RWPE2 (cell line): ENCODE data around the gene SAA1.

Experiments
- ATAC-seq: fragments of 200-7000 bp; cut with Tn5 transposase; 3 replicates; pipeline ENCODE4 v1.9.1; 2021; ENCODE audit warnings: low read depth
- DNase-seq: peaks from one replicate; pipeline ENCODE4 v3.0.0-alpha.2; 2020; ENCODE audit warnings: low spot score
- H3K27ac ChIP-seq: fragments of 450-650 bp; 2 replicates; pipeline ENCODE4 v1.5.1; 2017; ENCODE audit warnings: mild to moderate bottlenecking; ENCODE audit not compliant: poor library complexity, severe bottlenecking
- H3K27me3 ChIP-seq: fragments of 250-450 bp; sonication (Bioruptor Pico); 2 replicates; pipeline ENCODE4 v1.5.1; 2021; ENCODE audit warnings: mild to moderate bottlenecking, moderate library complexity; ENCODE audit not compliant: insufficient read depth, poor library complexity, severe bottlenecking
- H3K36me3 ChIP-seq: fragments of 250-450 bp; sonication (Bioruptor Pico); 2 replicates; pipeline ENCODE4 v1.5.1; 2020; ENCODE audit warnings: low read depth, mild to moderate bottlenecking, moderate library complexity
- H3K4me1 ChIP-seq: fragments of 250-450 bp; sonication (Bioruptor Pico); 2 replicates; pipeline ENCODE4 v1.5.1; 2021; ENCODE audit warnings: mild to moderate bottlenecking, moderate library complexity; ENCODE audit not compliant: insufficient read depth, poor library complexity, severe bottlenecking
- H3K4me3 ChIP-seq: fragments of 250-450 bp; sonication (Bioruptor Pico); 2 replicates; pipeline ENCODE4 v1.5.1; 2021; ENCODE audit warnings: mild to moderate bottlenecking, moderate library complexity; ENCODE audit not compliant: severe bottlenecking
- H3K9me3 ChIP-seq: fragments of 250-450 bp; sonication (Bioruptor Pico); 2 replicates; pipeline ENCODE4 v1.5.1; 2021; ENCODE audit warnings: mild to moderate bottlenecking, moderate library complexity; ENCODE audit not compliant: severe bottlenecking
- TF ChIP-seq, protein P1 (sequence below): fragments of 450-650 bp; IDR thresholded peaks from one replicate; pipeline ENCODE4 v1.5.1; 2017; ENCODE audit warnings: mild to moderate bottlenecking, moderate library complexity; ENCODE audit not compliant: poor library complexity, severe bottlenecking

The SAA1 gene

DNA sequence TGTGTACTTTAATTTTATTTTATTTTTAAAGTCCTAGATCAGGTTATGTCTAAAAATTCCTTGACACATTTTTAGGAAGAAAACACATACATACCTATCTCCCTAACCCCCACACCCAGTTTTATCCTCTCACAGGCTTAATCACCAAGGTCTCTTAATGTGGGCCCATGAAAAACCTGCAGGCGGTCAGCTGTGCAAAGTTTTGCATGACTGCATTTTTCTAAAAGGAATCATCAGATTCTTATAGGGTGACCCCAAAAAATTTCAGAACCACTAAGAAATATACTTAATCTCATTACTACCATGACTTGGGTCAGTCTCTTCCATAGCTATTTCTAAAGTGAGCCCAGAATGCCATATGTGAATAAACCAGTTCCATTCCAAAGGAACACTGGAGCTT, 19.8 kb downstream of the SAA1 start:
- DNase-seq = no peak
- Histone ChIP-seq H3K27ac (no peak overlapping the region), H3K4me3 (no peak overlapping the region), H3K4me1 (no peaks in the 10 kb centered on the region), H3K9me3 (no peaks in the 10 kb centered on the region), H3K36me3 (peaks cover 74% of the 10 kb centered on the region), H3K27me3 (no peaks in the 10 kb centered on the region)
- no peak for ATAC-seq
- TF ChIP-seq, protein P1, sequence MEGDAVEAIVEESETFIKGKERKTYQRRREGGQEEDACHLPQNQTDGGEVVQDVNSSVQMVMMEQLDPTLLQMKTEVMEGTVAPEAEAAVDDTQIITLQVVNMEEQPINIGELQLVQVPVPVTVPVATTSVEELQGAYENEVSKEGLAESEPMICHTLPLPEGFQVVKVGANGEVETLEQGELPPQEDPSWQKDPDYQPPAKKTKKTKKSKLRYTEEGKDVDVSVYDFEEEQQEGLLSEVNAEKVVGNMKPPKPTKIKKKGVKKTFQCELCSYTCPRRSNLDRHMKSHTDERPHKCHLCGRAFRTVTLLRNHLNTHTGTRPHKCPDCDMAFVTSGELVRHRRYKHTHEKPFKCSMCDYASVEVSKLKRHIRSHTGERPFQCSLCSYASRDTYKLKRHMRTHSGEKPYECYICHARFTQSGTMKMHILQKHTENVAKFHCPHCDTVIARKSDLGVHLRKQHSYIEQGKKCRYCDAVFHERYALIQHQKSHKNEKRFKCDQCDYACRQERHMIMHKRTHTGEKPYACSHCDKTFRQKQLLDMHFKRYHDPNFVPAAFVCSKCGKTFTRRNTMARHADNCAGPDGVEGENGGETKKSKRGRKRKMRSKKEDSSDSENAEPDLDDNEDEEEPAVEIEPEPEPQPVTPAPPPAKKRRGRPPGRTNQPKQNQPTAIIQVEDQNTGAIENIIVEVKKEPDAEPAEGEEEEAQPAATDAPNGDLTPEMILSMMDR = no peak

DNA sequence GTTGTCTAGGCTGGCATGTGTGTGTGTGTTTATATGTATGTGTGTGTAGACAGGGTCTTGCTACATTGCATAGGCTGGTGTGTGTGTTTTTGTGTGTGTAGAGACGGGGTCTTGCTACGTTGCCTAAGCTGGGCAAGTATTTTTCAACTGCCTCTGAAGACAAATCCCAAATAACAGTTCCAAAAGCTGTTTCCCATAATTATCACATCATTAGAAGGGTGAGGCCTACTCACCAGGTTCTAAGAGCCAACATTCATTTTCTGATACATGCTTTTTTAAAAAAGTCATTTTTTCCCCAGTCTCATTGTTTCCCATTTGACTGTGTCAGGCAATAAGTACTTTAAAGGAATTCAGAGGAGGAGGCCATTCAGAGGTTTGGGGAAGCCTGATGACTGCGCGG, 22.8 kb downstream of the SAA1 start:
- Histone ChIP-seq H3K27me3 (no peaks in the 10 kb centered on the region), H3K4me3 (no peak overlapping the region), H3K9me3 (no peaks in the 10 kb centered on the region), H3K4me1 (no peaks in the 10 kb centered on the region), H3K36me3 (peaks cover 76% of the 10 kb centered on the region), H3K27ac (no peak overlapping the region)
- DNase-seq (no peak), ATAC-seq (no peak)
- TF ChIP-seq, protein P1 = no peak

DNA sequence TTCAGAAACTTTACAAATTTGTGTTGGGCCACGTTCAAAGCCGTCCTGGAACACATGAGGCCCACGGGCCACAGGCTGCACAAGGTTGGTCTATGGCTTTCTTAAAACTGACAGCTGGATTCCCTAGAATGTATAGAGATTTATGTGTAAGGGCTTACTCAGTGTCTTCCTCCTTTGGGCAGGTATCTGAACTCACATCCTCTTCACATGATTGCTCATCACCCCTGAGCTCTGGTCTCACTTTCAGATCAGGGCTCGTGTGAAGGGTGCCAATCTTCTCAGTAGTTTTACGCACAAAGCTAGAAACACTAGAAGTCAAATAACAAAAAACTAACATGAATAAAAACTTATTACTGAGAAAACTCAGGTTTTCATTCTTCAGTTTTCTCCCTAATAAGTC, 28.8 kb downstream of the SAA1 start:
- peaks cover 76% of the 10 kb centered on the region for H3K36me3 ChIP-seq

DNA sequence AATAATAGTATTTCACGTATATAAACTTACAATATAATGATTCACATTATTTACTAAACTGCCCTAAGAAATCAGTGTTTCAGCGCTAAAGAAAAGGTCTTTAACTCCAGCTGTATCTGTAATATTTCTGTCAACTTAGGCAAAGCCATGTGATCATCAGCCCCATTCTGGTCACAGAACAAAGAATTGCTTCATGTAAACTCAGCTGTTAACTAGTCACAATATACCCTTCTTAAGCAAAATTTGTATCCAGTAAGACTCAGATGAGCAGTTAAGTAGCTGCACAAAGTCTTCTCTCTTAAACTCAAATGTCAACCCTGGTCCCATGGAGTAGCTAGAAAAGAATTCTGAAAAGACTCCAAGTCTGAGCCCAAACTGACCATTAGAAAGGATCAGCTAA, 29.3 kb downstream of the SAA1 start:
- no peak overlapping the region for H3K27ac ChIP-seq
- TF ChIP-seq, protein P1 = no peak
- ATAC-seq (no peak), DNase-seq (no peak)
- H3K4me3 ChIP-seq = no peak overlapping the region
- H3K9me3 ChIP-seq = no peaks in the 10 kb centered on the region
- no peaks in the 10 kb centered on the region for H3K4me1 ChIP-seq
- no peaks in the 10 kb centered on the region for H3K27me3 ChIP-seq
- peaks cover 76% of the 10 kb centered on the region for H3K36me3 ChIP-seq

More for the DNA sequence above, 28.8 kb downstream of the SAA1 start:
- H3K27me3 ChIP-seq = no peaks in the 10 kb centered on the region
- no peaks in the 10 kb centered on the region for H3K4me1 ChIP-seq
- H3K4me3 ChIP-seq = no peak overlapping the region
- DNase-seq (no peak), ATAC-seq (no peak)
- H3K27ac ChIP-seq = no peak overlapping the region
- H3K9me3 ChIP-seq = no peaks in the 10 kb centered on the region
- TF ChIP-seq, protein P1 = no peak

DNA sequence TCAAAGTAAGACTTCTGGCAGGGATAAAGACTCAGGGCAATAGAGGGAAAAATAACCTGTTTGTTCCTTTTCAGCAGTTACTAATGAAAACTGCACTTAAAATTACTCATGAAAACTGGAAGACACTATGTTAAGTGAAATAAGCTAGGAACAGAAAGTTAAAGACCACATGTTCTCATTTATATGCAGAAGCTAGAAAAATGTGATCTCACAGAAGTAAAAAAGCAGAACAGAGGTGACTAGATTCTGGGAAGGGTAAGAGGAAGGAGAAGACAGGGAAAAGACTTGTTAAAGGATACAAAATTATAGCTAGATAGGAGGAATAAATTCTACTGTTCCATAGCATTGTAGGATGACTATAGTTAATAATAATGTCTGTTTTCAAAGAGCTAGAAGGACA, 33.7 kb downstream of the SAA1 start:
- peaks cover 53% of the 10 kb centered on the region for H3K36me3 ChIP-seq
- H3K9me3 ChIP-seq = no peaks in the 10 kb centered on the region
- H3K27me3 ChIP-seq = no peaks in the 10 kb centered on the region
- DNase-seq = no peak
- no peak for ATAC-seq
- TF ChIP-seq, protein P1 = no peak
- no peaks in the 10 kb centered on the region for H3K4me1 ChIP-seq
- no peak overlapping the region for H3K27ac ChIP-seq
- H3K4me3 ChIP-seq = no peak overlapping the region
